NCI-H1092 (cell line): ENCODE data around the gene FHIT.
"Not testable (repeated sequence)": the region's sequence is repeated elsewhere in the genome, so short reads cannot be mapped to it uniquely, and the experiment has no call there.

Experiments
- DNase-seq: peaks from one replicate; lab custom pipeline; 2025; lab: John Stamatoyannopoulos, UW

FHIT gene

DNA sequence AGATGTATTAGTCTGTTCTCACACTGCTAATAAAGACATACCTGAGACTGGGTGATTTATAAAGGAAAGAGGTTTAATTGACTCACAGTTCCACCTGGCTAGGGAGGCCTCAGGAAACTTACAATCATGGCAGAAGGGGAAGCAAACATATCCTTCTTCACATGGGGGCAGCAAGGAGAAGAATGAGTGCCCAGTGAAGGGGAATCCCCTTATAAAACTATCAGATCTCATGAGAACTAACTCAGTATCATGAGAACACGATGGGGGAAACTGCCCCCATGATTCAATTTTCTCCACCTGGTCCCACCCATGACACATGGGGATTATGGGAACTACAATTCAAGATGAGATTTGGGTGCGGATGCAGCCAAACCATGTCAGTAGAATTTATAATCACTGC lies 1316.7 kb downstream of the FHIT start:
- not testable (repeated sequence) for DNase-seq

DNA sequence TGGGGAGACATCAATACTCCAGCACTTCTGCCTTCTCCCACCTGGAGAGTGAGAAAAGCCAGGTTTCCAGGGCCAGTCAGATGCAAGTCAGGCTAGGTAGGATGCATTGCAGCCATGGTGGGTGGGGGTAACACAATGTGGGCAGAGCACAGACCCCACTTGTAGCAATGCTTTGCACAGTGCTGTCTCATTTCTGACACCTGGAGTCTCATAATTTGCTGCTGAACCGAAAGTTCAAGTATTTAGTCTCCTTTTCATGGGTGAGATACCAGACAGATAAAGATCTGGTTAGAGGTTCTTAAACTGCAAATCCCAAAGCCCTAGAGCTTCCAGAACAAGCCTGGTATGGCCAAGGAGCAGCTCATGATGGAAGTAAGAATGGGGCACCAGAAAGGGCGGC lies 1321.1 kb downstream of the FHIT start:
- no peak for DNase-seq

DNA sequence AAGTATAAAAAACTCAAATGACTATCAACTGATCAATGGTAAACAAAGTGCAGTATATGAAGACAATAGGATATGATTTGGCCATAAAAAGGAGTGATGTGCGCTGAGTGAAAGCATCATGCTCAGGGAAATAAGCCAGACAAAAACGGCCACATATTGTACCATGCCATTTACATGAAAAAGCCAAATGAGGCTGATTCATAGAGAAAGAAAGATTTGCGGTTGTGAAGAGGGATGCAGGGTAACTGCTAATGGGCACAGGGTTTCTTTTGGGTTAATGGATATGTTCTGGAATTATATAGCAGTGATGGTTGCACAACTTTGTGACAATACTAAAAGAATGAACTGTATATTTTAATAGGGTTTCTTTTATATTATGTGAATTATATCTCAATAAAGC lies 1324.2 kb downstream of the FHIT start:
- DNase-seq = no peak

DNA sequence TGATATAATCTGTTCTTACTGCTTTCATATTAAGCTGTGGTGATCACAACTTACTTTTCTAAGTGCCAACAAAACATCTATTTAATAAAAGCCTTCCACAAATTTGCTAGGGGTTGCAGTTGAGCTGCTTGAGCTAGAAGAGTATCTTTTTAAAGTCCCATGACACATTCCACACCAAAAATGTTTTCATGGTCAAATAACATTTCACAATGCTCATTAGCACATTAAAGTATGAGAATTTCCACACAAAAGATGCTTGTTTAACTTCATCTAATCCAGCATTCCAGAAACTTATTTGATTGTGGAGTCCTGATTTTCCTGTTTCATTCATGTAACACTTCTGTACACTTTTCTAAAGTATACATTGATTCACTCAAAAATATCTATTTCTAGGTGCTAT lies 1325.3 kb downstream of the FHIT start:
- no peak for DNase-seq

DNA sequence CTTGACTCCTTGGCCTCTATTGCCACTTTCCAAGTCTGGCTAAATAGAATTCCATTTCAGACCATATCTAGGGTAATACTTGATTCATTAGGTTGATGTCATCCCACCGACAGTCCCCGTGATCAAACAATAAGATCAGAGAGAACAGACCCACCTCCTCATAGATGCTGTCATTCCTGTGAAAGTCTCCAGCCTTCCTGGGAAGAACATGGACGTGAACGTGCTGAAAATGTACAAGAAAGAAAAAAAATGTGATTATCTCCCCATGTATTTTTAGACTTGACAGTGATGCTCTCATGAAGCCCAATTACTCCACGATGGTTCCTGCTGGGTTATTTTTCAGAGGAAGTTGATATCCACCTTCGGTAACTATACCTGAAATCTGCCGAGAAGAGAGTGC lies 1329.1 kb downstream of the FHIT start:
- DNase-seq = no peak

DNA sequence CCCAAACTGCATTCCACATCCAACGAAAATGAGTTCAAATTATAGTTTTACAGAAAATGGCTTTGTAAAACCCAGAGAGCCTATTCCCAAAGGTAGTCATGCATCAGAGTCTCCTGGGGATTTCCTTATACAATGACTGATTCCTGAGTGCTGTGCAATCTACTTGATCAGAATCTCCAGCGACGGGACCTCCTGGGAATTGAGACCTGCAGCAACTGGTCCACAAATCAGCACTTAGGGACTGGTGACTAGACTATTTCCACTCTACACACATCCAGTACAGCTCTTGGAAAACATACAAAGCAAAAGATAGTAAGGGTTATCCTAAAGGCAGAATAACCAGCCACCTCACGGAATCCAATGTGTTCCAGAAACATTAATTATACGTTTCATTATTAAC lies 1330.4 kb downstream of the FHIT start:
- no peak for DNase-seq

DNA sequence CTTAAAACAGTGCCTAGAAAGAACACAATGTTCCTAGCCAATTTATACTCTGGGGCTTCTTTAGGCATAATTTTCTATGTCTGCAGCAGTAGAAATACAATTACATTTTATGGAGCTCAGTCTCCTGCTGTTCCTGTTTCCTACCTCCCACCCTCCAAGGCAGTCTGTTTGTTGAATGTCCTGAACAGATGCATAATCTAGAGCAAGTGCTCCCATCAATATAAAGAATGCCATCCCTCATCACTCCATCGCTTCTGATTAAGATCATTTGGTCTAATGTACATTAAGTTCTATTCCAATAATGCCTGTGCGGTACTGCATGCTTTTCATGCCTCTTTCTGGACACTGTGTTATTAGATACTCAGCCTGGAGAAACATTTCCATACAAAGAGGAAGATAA lies 1331.7 kb downstream of the FHIT start:
- no peak for DNase-seq

DNA sequence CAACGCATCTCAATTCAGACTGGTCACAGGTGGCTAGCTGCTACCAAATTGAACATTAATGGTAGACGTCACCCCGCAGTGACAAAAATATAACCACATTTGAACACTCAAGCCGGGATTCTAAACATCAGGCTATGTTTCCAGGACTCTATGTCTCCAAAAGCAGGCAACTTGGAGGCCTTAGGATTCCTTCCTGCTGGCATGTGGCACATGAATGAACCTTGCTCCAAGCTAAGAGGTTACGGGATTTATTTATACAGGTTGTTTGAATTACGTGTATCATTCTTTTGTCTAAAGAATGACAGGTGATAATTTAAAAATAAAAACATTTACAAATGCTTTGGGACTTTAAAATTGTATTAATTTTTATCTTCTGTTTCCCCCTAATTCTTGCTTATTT lies 1337.0 kb downstream of the FHIT start:
- no peak for DNase-seq

DNA sequence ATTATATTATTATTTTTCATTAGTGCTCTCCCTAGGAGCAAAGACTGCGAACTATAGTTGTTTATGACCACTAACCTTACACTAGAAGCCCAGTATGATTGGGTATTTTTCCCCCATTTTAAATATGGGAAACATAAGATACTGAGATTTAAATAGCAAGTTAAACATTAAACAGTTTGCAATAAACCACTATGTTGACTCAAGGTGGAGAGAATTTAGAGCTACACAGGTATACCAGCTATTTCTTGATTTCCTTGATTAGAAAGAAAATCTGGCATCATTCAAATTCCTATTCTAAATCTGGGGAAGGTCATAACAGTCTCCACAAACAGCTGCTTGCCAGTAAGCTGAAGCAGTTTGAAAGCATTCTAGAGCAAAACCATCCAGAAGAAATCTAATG lies 1337.6 kb downstream of the FHIT start:
- DNase-seq = no peak

DNA sequence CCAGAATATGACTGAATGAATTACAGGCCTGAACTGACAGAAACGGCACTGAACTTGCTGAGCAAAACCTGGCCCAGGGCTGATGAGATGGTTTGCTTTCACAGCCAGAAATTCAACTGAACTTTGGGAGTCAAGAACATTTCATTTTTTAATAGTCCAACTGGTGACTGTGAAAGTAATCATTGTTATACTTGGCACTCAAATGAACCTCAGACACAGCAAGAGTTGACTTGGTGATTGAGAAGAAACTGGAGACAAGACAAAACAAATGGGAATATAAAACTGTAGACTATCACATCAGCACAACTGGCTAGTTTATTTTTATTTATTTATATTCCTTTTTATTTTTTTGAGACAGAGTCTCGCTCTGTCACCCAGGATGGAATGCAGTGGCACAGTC lies 1342.6 kb downstream of the FHIT start:
- no peak for DNase-seq

DNA sequence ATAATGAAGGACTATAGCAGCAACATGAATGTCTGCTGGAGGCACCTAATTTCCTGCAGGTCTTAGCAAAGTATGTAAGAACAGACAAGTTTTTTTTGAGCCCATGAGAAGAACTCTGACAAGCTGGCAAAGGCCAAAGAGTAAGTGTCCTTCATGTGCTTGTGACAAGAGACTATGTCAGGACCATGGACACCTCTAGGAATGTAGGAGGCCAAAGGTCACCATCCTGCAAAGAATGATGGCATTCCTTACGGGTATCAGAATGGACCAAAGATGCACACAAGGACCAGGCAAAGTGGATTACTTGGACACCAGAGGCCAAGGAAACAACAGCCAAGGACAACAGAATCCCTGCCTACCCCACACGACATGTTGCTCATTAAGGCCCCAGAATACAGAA lies 1343.0 kb downstream of the FHIT start:
- no peak for DNase-seq

DNA sequence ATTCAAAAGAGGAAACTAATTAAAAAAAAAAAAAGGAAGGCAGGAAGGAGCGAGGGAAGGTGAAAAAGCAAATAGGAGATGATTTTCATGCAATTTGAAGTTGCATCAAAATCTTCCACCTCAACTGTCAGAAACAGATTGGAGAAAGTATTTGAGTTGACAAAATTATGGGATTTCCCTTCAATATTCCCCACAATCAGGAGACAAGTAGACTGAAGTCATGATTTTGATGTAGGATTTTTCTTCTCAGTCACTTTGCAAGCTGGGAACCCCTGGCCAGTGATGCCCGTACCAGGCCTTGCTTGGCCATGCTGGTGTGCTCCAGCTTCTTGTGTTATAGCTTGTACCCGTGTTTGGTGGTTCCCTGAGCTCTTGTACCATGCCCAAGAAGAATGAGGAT lies 1347.0 kb downstream of the FHIT start:
- DNase-seq = no peak

DNA sequence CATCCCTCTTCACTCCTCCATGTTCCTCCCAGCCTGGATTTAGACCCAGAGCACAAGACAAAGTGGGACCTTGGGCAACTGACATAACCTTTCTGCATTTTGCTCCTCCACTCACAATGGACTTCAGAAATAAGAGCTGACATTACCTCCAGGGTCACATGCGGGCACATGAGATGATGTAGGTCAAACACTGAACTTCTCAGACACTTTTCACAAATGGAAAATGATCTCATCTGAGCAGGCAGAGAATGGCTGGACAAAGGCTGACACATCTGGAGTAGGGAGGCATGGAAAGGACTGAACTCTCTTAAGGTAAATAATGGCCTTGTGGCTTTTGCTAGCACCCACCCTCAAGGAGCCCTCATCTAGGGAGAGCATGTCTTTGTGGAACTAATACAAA lies 1352.2 kb downstream of the FHIT start:
- no peak for DNase-seq

DNA sequence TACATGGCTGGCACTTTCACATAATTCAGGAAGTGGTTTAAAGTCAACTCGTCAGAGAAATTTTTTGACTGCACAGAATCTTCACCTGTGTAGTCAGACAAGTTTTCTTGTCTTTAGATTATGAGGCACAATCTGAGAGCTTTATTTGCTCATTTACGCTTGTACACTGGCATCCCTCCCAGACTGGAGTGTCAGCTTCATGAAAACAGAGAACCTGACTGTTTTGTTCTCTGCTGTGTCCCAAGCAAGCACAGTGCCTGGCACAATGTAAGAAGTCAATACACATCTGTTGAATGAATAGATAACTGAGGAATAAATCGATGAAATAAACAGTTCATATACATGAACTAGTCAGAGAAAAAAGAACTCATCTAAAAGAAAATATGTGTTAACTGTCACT lies 1355.3 kb downstream of the FHIT start:
- DNase-seq = peak; percentile 41

DNA sequence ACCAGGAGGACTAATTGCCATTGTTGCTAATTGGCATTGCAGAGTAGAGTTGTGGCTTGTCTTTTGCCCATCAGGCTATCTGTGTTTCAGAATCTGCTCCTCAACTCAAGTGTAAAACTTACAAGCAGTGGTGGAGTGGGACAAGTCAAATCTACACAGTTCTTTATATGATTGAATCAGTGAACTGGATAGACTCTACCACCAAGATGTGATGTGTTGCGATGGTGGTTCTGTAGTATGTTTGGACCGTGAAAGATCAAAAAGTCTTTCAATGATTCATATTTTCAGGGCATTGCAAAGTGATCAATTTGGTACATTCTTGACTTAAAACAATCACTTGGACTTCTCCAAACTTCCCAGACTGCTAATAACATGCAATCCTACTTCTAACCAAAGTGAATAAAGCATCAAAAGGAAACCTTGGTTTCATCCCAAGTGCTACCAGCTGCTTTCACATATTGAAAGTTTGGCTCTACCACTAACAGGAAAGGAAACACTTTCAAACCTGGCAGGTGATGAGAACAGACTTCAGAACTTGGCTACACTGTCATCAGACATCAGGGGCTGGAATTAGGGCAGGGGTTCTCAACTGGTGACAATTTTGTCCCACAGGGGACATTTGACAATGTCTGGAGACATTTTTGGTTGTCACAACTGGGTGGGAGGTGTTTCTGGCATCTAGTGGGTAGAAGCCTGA lies 1356.7 kb downstream of the FHIT start:
- DNase-seq = no peak

DNA sequence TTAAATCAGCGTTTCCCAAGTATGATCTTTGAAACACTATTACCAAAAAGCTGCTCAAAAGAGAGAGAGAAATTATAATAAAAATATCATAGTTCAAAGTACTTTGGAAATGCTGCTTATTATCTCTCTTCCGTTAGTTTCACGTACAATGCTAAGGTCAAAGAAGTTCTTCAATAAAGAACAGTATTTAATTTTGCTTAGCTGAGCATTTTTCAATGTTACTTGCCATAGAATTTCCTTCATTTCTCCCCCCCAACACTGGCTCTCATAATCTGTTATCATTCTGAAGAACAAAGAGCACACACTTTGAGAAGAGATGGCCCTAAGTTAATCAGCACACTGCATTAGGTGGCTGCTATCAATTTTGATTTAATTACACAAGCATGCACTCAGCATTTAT lies 1360.6 kb downstream of the FHIT start:
- DNase-seq = no peak

DNA sequence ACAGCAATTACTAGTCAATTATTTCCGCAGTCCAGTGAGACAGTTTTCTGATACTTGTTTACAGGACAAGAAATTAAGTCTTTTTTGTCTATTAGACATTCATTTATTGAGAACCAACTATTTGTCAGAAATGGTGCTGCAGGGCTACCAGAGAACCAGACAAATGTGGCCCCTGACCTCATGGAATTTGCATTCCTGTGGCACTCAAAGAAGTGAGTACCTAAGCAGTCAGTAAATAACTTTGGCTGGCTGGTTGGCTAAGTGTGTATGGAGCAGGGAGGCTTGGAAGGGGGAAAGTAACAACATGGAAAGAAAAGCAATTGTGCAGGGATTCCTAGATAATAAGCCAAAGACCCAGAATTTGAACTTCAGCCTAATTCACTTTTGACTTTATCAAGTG lies 1364.5 kb downstream of the FHIT start:
- DNase-seq = no peak

DNA sequence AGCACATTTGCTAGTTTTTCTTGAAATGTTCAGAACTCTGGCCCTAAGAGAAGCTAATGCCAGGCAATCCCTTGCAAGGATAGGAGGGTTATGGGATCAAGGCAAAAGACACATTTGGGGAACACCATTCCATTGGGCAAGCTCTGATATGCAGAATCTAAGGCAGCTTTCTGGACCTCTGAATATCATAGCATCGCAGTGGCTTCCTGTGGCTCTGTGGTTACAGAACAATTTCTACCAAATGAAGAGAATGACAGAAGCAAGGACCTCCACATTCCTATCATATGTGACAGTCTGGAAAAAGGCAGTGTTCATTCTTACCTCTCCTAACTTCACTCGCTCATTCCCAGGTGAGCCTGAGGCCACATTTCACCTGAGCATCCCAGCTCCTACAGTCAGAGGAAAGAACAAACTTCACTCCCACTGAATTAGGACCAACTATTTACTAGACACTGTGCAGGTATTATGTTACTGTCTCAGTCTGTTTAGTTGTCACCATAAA lies 1365.3 kb downstream of the FHIT start:
- DNase-seq = no peak

DNA sequence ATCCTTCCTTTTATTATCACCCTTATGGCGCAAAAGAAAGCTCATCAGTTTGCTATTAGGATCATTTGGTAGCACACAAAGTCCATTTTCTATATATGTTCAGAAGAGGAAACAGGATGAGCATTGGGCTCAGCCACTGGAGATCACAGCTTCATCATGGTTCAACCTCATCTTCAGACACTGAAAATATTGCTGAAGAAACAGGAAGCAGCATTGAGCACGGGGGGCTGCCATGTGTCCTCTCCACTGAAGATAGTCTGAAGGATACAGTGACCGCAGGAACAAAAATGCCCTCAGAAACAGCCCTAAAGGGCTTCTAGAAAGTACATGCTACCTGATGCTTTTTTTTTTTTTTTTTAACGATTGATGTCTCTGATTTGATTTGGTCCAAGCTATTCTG lies 1366.2 kb downstream of the FHIT start:
- DNase-seq = no peak

DNA sequence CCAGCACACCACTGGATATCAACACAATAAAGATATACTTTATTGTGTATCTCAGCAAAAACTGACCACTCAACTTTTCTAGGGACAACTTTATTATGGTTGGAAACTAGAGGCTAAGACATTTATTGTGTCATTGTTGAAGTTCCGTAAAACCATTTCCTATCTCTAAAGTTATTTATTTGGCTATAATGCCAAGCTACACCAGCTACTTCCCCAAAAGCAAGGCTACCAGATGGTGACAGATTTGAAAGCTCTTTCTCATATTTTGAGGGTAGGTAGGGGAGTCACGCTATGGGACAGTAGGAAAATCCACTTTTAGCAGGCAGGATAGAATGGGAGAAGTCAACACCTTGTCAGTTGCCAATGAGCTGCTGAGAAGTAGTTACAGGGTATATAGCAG lies 1366.8 kb downstream of the FHIT start:
- no peak for DNase-seq

DNA sequence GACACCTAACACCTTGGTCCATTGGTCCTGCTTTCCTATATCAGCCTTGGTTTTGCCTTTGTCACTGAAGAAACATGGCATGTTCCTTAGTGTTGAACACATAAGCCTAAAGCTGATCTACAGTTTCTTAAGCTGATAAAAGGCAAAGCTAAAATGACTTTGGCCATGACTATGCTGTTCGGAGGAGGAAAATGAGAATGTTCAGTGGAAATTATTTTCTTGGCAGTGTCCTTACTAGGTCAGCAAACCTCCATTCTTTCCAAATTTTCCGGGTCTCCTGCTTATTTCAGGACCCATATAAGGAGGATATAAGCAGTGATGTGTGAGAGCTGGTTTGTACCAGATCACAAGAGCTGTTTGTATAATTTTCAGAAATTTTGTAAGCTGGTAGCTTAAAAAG lies 1368.5 kb downstream of the FHIT start:
- DNase-seq = no peak

DNA sequence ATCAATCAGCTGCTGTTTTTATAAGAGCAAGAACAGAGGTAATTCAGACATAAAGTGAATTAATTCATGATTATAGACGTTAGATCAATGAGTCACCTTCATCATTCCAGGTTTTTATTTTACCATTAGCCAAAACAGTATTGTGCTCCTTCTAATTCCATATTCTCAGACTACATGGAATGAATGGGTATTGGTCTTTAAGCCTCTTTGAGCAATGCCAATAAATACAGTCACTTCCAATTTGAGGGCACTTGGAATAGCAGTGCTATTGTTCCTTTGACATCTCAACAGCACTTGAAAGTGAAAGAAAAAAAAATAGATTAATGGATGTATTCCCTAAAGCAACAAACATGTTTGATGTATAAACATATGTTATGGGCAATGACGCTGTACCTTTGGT lies 1370.5 kb downstream of the FHIT start:
- no peak for DNase-seq

DNA sequence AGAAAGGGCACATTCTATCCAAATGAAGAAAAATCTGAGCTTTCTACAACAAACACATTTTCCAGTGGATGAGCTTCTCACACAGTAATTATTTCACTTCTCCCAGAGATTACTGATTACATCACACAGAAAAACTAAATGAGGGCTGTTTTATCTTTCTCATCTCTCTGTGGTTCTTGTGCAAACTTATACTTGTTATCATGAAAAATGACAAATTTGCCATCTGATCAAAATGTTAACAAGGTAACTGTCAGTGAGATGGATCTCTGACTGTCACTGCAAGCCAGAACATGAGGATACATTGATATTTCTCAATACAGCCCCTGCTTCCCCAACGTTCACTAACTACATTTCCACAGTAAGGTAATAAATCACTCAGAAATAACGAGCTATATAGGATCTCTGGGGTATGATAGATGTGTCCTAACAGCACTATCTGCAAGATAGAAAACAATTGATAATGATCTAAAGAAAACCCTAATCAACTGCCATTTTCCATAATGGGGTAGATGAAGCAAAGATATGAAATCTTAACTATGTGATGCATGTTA lies 1372.1 kb downstream of the FHIT start:
- DNase-seq = no peak

DNA sequence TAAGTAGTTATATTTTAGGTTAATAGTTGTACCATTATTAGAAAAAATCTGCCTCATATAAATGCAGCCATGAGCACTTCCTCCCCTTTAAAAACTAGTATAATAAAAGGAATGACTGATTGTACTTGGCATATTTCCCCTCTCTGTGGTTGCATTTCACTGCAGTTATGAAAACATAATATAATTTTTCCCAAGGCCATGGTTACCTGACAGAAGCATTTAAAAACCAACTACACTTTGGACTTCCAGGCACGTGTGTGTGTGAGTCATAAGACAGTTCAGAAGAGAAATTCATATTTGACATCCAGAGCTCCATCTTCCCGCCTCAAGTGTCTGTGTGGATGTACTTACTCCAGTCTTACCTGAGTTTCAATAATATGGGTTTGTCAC lies 1373.2 kb downstream of the FHIT start:
- DNase-seq = no peak
